Stimulated activated CD8-positive, alpha-beta memory T cell treated with anti-CD3 and anti-CD28 coated beads, Interleukin-4, amount 100 ng/mL, for 48 hours (primary cell): ENCODE results near the gene HINT2.

ENCODE experiments used
- DNase-seq: peaks from one replicate; pipeline ENCODE4 v3.0.0-alpha.2; 2020

Gene HINT2

GRCh38 chr9:35771534-35771933, 43.3 kb downstream of the HINT2 start:
- no peak for DNase-seq

GRCh38 chr9:35771075-35771433, 43.8 kb downstream of the HINT2 start:
- DNase-seq = no peak

- DNase-seq = no peak
These were observed 45.1 kb downstream of the HINT2 start for GRCh38 chr9:35769763-35770162.

- no peak for DNase-seq
These were observed 47.4 kb downstream of the HINT2 start for GRCh38 chr9:35767458-35767857.

- DNase-seq = no peak
These were observed 47.8 kb downstream of the HINT2 start for GRCh38 chr9:35766997-35767396.

- no peak for DNase-seq
These were observed 51.0 kb downstream of the HINT2 start for GRCh38 chr9:35763803-35764202.

GRCh38 chr9:35763181-35763580, 51.7 kb downstream of the HINT2 start:
- DNase-seq = no peak
